TTC549 (cell line): Measurements from ENCODE around the gene CAMK2N2.

Source experiments
- FAIRE-seq: peaks from 2 replicates; lab custom pipeline; 2012; peaks lifted over from hg19 to GRCh38; lab: Jason Lieb, UNC

The CAMK2N2 gene

DNA sequence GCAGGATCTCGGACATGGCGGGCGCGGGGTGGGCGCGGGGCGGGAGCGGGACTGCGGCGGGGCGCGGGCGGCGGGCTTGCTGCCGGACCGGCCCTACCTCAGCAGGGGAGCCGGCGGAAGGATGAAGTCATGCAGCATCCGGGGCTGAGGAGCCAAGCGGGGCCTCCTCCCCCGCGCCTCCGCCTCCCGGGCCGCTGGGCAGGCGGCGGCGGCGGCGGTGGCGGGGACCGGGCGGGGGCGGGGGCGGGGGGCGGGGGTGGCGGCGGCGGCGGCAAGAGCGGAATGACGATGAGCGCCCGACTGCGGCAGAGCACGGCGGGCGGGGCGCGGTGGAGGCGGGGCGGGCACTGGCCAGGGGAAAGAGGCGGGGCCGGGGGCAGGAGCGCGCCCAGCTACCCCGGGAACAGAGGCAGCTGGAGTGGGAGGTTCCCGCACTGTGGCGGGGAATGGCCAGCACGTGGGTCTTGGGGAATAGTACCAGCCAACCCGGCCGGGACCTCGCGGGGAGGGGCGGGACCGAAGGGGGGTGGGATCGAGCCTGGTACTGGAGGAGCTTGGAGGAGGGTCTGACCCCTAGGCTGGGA is at the start of gene CAMK2N2:
Gene CAMK2N2, minus strand, starts transcription at position 284 of the 584 bp plus-strand sequence. Its CDS starts 268 bp downstream, at position 16.
- FAIRE-seq = no peak

DNA sequence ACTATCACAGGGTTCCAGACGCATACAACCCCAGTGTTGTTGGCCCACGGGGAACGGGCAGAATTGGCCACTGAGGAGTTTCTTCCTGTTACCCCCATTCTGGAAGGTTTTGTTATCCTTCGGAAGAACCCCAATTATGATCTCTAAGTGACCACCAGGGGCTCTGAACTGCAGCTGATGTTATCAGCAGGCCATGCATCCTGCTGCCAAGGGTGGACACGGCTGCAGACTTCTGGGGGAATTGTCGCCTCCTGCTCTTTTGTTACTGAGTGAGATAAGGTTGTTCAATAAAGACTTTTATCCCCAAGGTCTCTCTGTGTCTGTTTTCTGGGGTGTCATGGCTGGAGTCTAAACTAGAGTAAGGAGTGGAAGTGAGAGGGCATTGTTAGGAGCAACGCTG is 47.4 kb upstream of the CAMK2N2 start:
- no peak for FAIRE-seq

DNA sequence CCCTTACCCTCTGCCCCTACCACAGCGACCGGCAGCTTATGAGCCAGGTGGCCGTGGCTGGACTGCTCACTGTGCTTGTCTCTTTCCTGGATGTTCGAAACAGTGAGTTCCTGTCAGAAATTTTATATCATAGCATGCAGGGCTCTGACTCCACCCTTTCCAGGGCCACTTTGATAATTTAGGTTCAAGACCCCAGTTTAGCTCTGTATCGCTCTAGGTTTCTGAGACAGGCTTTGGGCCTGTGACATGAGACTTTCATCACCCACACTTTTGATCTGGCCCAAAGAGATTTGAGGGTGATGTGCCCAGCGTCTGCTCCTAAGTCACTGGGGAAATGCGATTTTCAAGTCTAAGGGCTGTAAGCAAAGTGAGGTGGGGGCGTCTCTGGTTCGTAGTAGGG is 46.6 kb upstream of the CAMK2N2 start:
- FAIRE-seq = no peak

- no peak for FAIRE-seq
Observed at GRCh38 chr3:184306341-184306972, 45.1 kb upstream of the CAMK2N2 start.

DNA sequence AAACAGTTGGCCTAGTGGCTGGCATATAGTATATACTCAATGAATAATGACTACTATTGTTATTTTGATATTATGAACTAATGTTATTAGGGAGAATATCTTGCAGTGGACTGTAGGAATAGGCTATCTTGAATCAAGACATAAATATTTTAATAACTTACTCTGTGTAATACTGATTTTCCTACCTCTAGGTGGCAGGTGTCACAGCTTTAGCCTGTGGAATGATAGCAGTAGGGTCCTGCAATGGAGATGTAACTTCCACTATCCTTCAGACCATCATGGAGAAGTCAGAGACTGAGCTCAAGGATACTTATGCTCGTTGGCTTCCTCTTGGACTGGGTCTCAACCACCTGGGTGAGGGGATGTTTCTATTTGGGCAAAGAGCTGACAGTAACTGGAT is 44.2 kb upstream of the CAMK2N2 start:
- no peak for FAIRE-seq

DNA sequence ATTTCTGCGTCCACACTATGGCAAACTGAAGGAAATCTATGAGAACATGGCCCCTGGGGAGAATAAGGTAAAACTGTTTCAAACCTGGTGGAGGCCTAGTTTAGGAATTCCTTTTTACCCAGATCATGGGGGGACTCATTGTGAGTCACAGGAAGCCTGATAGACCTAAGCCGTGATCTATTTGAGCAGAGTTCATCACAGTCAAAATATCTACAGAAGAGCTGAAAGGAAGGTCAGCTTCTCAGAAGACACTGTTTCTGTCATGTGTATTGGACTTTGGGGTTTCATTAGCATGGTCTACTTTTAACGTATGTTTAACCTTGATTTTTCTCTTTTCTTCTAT is 39.0 kb upstream of the CAMK2N2 start:
- FAIRE-seq = no peak

- FAIRE-seq = no peak
Observed at GRCh38 chr3:184299488-184300377, 38.4 kb upstream of the CAMK2N2 start.

GRCh38 chr3:184298759-184299487 is 37.6 kb upstream of the CAMK2N2 start, which contains the start of gene PSMD2:
Gene PSMD2 (plus strand): TSS chr3:184299241. CDS start chr3:184299267, 26 bp downstream.
- FAIRE-seq = no peak

GRCh38 chr3:184296616-184297015 is 35.3 kb upstream of the CAMK2N2 start:
- FAIRE-seq = no peak

GRCh38 chr3:184295771-184296170 is 34.4 kb upstream of the CAMK2N2 start:
- FAIRE-seq = no peak

GRCh38 chr3:184291738-184292445 is 30.5 kb upstream of the CAMK2N2 start:
- FAIRE-seq = no peak

DNA sequence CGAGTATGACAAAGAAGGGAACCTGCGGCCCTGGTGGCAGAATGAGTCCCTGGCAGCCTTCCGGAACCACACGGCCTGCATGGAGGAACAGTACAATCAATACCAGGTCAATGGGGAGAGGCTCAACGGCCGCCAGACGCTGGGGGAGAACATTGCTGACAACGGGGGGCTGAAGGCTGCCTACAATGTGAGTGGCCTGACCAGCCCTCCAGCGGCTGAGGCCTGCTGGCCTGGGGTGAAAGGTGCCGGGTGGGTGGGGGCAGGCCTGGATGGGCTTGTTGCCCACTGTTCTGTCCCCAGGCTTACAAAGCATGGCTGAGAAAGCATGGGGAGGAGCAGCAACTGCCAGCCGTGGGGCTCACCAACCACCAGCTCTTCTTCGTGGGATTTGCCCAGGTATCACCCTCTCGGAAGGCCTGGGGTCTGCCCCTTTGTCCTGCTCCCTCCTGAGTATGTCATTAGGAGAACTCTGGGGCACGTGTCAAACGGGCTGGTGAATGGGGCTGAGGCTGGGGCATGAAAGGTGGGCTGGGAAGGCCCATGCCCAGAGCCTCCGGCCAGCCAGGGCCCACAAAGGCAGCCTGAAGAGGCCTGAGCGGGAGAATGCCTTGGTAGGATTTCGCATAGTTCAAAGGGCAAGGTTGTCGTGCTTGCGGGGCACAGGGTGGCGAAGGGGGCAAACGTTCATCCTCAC is 29.8 kb upstream of the CAMK2N2 start:
- FAIRE-seq = no peak

DNA sequence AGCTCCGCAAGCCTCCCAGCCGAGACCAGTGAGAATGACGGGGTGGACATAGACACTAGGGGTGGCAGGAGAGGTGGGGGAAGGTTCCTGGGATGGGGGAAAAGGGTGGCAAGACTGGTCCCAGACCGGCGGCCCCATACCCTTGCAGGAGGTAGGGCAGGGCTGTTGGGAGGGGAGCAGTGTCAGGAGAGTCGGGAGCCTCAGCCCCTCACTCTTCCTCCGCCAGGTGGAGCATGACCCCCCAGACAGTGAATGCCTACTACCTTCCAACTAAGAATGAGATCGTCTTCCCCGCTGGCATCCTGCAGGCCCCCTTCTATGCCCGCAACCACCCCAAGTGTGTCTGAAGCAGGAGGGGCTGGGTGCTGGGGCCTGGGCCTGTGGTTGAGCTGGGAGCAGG is 29.0 kb upstream of the CAMK2N2 start:
- no peak for FAIRE-seq

GRCh38 chr3:184289426-184289938 is 28.1 kb upstream of the CAMK2N2 start:
- no peak for FAIRE-seq

- no peak for FAIRE-seq
Observed at GRCh38 chr3:184284696-184285095, 23.3 kb upstream of the CAMK2N2 start.

- no peak for FAIRE-seq
Observed at GRCh38 chr3:184283681-184284080, 22.3 kb upstream of the CAMK2N2 start.

DNA sequence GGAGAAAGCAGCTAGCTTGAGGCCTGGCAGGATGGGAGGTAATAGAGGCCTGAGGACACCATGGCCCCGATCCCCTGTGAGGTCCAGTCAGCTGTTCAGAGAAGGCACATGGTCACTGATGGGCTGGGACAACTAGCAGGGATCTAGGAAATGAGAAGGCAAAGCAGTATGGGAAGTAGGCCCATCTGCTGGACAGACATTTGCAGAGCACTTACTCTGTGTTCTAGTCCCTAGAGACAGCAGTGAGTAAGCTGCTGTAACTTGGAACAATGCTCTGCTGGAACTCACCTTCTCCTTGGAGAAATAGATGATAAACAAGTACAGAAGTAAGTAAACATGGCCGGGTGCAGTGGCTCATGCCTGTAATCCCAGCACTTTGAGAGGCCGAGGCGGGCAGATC is 21.6 kb upstream of the CAMK2N2 start:
- no peak for FAIRE-seq

DNA sequence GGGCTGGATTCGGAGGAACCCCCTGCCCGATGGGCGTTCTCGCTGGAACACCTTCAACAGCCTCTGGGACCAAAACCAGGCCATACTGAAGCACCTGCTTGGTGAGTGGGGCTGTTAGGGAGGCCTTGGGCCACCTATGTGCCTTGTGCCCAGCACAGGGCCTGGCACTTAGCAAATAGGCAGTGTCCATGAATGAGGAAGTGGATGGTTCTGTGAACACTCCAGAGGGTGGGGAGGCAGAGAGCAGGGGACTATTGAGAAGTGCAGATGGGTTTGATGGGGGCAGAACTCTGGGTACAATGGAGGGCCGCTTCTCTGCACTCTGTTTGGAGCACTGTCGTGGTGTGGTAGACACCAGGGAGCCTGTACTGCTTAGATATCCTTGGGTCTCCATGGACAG is 16.0 kb upstream of the CAMK2N2 start:
- no peak for FAIRE-seq

- no peak for FAIRE-seq
Observed at GRCh38 chr3:184275961-184276910, 14.9 kb upstream of the CAMK2N2 start, which contains the start of gene ECE2. Gene ECE2 (plus strand): TSS chr3:184276022. CDS start chr3:184276154, 132 bp downstream.

GRCh38 chr3:184275381-184275701 is 14.0 kb upstream of the CAMK2N2 start:
- no peak for FAIRE-seq
